SJCRH30 (cell line): ENCODE results near the gene DNAH1. TPM values are rescaled to one million over a fixed set of nuclear protein-coding genes. Genes with fewer than 3 reads are reported as not detected.
A peak's percentile ranks its signal among the peaks of the same experiment; 100 is the strongest.
"Not testable (repeated sequence)": the region's sequence is repeated elsewhere in the genome, so short reads cannot be mapped to it uniquely, and the experiment has no call there.

Source experiments
- DNase-seq, 2 experiments: peaks; one replicate each; pipeline ENCODE4 v3.0.0-alpha.2; 2015 to 2020
- H3K27ac ChIP-seq: fragments of 250-450 bp; sonication (Bioruptor Pico); 2 replicates; pipeline ENCODE4 v1.5.1; 2020; ENCODE audit warnings: mild to moderate bottlenecking, moderate library complexity
- H3K27me3 ChIP-seq: fragments of 250-450 bp; sonication (Bioruptor Pico); 2 replicates; pipeline ENCODE4 v1.5.1; 2020; ENCODE audit warnings: mild to moderate bottlenecking, moderate library complexity
- H3K36me3 ChIP-seq: fragments of 250-450 bp; sonication (Bioruptor Pico); 2 replicates; pipeline ENCODE4 v1.5.1; 2020; ENCODE audit warnings: mild to moderate bottlenecking, moderate library complexity
- H3K4me1 ChIP-seq: fragments of 250-450 bp; sonication (Bioruptor Pico); 2 replicates; pipeline ENCODE4 v1.5.1; 2020; ENCODE audit warnings: mild to moderate bottlenecking, moderate library complexity
- H3K4me3 ChIP-seq: fragments of 250-450 bp; sonication (Bioruptor Pico); 2 replicates; pipeline ENCODE4 v1.5.1; 2020; ENCODE audit warnings: mild to moderate bottlenecking, moderate library complexity
- H3K9me3 ChIP-seq: fragments of 250-450 bp; sonication (Bioruptor Pico); replicated peaks from 2 replicates; pipeline ENCODE4 v1.5.1; 2020; ENCODE audit warnings: mild to moderate bottlenecking, moderate library complexity
- total RNA-seq: library from RNA; depleted of rRNA; stranded (reverse); fragments of >200 nt; shearing (Covaris generic); gene quantifications from 2 replicates; pipeline ENCODE4 v1.2.3, GENCODE V29; 2014

DNAH1 gene
- total RNA-seq, 1 experiment from 2014 or later, result 0.14 TPM

DNA sequence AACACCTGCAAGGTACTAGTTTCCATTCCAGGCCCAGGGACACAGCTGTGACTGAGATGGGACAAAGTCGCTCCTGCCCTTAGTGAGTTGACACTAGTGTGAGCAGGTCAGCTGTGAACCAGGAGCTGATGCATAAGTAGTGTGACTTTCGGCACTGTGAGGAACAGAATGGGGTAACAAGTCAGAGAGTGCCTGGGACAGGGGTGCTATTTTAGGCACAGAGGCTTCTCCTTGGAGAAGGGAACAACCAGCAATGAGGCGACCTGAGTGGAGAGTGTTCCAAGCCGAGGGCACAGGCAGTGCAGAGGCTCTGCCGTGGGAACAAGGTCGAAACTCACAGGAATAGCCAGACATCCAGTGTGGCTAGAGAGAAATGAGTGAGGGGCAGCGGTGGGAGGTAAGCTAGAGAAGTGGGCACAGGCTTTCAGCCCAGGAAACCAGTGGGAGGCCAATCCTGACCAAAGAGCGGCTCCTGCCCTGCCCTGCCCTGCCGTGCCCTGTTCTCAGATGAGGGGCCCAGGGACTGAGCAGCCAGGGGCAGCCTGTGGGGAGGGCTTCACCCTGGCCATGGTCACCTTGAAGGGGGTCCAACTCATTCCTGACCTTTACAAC is 14.2 kb downstream of the DNAH1 start:
- Histone ChIP-seq H3K9me3 (no peaks in the 10 kb centered on the region), H3K4me1 (no peaks in the 10 kb centered on the region), H3K36me3 (no peaks in the 10 kb centered on the region), H3K27me3 (0 out of 2 replicates have a peak, but pooled peaks cover 6% of the 10 kb centered on the region), H3K4me3 (no peak overlapping the region), H3K27ac (no peak overlapping the region)
- DNase-seq, result no peak

DNA sequence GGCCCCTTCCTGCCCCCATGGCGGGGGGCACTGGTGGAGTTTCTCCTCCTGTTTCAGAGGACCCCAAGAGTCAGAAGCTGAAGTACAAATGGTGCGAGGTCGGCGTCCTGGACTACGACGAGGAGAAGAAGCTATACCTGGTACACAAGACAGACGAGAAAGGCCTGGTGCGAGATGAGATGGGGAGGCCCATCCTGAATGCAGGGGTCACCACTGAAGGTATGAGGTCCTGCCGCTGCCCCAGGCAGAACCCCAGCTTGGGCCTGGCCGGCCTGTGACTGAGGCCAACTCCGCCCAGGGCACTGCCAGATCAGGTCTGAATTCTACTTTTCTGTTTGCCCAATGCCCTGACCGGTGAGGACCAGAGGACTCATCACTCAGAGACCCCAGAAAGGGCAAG is 15.0 kb downstream of the DNAH1 start:
- DNase-seq, result no peak
- Histone ChIP-seq H3K27ac (no peak overlapping the region), H3K9me3 (no peaks in the 10 kb centered on the region), H3K4me3 (no peak overlapping the region), H3K36me3 (no peaks in the 10 kb centered on the region), H3K4me1 (no peaks in the 10 kb centered on the region), H3K27me3 (0 out of 2 replicates have a peak, but pooled peaks cover 9% of the 10 kb centered on the region)

- 0 out of 2 replicates have a peak, but pooled peaks cover 9% of the 10 kb centered on the region for H3K27me3 ChIP-seq
- H3K9me3 ChIP-seq, result no peaks in the 10 kb centered on the region
- no peaks in the 10 kb centered on the region for H3K36me3 ChIP-seq
- no peaks in the 10 kb centered on the region for H3K4me1 ChIP-seq
- H3K4me3 ChIP-seq, result no peak overlapping the region
- no peak overlapping the region for H3K27ac ChIP-seq
- no peak for DNase-seq
These were observed 15.8 kb downstream of the DNAH1 start for GRCh38 chr3:52331906-52332305.

- no peak for DNase-seq
- Histone ChIP-seq H3K27ac (no peak overlapping the region), H3K27me3 (peaks cover 3% of the 10 kb centered on the region; the same call in 1 of the 2 replicates), H3K4me1 (no peaks in the 10 kb centered on the region), H3K4me3 (no peak overlapping the region), H3K36me3 (no peaks in the 10 kb centered on the region), H3K9me3 (no peaks in the 10 kb centered on the region)
These were observed 17.9 kb downstream of the DNAH1 start for GRCh38 chr3:52333869-52334557.

DNA sequence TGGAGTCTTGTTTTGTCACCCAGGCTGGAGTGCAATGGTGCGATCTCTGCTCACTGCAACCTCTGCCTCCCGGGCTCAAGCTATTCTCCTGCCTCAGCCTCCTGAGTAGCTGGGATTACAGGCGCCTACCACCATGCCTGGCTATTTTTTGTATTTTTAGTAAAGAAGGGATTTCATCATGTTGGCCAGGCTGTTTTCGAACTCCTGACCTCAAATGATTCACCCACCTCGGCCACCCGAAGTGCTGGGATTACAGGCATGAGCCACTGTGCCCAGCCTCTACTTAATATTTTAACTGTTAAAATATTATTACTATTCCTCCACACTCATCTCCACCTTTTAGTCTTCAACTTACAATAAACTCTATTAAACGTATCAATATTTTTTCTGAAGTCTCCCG is 22.0 kb downstream of the DNAH1 start:
- DNase-seq, H3K27ac ChIP-seq, H3K36me3 ChIP-seq: not testable (repeated sequence)

GRCh38 chr3:52339612-52340011 is 23.5 kb downstream of the DNAH1 start:
- Histone ChIP-seq H3K9me3 (no peaks in the 10 kb centered on the region), H3K27me3 (peaks cover 5% of the 10 kb centered on the region; the same call in 1 of the 2 replicates), H3K4me1 (no peaks in the 10 kb centered on the region), H3K27ac (no peak overlapping the region), H3K4me3 (no peak overlapping the region), H3K36me3 (no peaks in the 10 kb centered on the region)
- peak; percentile 61 to 86 for DNase-seq

More for the DNA sequence above, 22.0 kb downstream of the DNAH1 start:
- not testable (repeated sequence) for H3K9me3 ChIP-seq, H3K27me3 ChIP-seq, H3K4me1 ChIP-seq, H3K4me3 ChIP-seq

- H3K27me3 ChIP-seq, result peaks cover 2% of the 10 kb centered on the region; the same call in 1 of the 2 replicates
- H3K4me1 ChIP-seq, result no peaks in the 10 kb centered on the region
- H3K9me3 ChIP-seq, result no peaks in the 10 kb centered on the region
- no peak overlapping the region for H3K4me3 ChIP-seq
- DNase-seq, result no peak
- no peaks in the 10 kb centered on the region for H3K36me3 ChIP-seq
- no peak overlapping the region for H3K27ac ChIP-seq
These were observed 25.0 kb downstream of the DNAH1 start for GRCh38 chr3:52341123-52341522.

DNA sequence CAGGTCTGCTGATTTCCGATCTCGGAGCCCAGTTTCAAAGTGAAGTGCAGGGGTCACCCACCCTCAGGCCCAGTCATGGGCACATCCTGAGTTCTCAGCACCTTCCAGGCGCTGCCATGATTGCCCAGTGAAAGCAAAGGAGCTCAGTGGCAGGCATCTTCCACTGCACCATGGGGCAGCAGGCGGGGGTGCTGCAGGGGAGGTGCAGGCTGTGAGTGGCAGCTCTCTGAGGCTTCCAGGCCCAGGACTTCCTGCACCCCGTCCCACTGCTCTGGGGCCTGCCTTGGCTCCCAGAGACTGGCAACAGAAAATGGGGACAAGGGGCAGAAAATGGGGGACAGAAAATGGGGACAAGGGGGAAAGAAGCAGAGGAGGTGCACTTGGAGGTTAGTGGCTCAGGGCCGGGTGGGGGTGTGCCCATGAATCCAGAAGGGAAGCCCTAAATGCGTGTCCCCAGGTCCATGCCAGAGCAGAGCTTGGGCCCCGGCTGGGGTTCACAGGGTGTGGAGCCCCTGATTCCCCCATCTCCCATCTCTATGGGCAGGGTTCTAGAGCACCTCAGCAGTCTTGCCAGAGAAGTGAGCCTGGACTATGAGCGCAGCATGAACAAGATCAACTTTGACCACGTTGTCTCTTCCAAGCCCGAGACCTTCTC is 28.0 kb downstream of the DNAH1 start:
- Histone ChIP-seq H3K27ac (no peak overlapping the region), H3K4me3 (no peak overlapping the region), H3K27me3 (peaks cover 2% of the 10 kb centered on the region; the same call in 1 of the 2 replicates), H3K4me1 (no peaks in the 10 kb centered on the region), H3K36me3 (no peaks in the 10 kb centered on the region), H3K9me3 (no peaks in the 10 kb centered on the region)
- DNase-seq, result no peak

- DNase-seq, result no peak
- H3K27ac ChIP-seq, result no peak overlapping the region
- H3K4me1 ChIP-seq, result no peaks in the 10 kb centered on the region
- H3K36me3 ChIP-seq, result no peaks in the 10 kb centered on the region
- H3K9me3 ChIP-seq, result no peaks in the 10 kb centered on the region
- peaks cover 2% of the 10 kb centered on the region; the same call in 1 of the 2 replicates for H3K27me3 ChIP-seq
- H3K4me3 ChIP-seq, result no peak overlapping the region
These were observed 29.5 kb downstream of the DNAH1 start for GRCh38 chr3:52345521-52346109.

- no peak overlapping the region for H3K27ac ChIP-seq
- H3K36me3 ChIP-seq, result no peaks in the 10 kb centered on the region
- no peaks in the 10 kb centered on the region for H3K4me1 ChIP-seq
- H3K27me3 ChIP-seq, result peaks cover 2% of the 10 kb centered on the region; the same call in 1 of the 2 replicates
- H3K4me3 ChIP-seq, result no peak overlapping the region
- DNase-seq, result no peak
- H3K9me3 ChIP-seq, result no peaks in the 10 kb centered on the region
These were observed 30.8 kb downstream of the DNAH1 start for GRCh38 chr3:52346623-52347530.

- no peak for DNase-seq
- 0 out of 2 replicates have a peak, but pooled peaks cover 2% of the 10 kb centered on the region for H3K27me3 ChIP-seq
- H3K4me1 ChIP-seq, result no peaks in the 10 kb centered on the region; the same call in 1 of the 2 replicates
- no peaks in the 10 kb centered on the region for H3K9me3 ChIP-seq
- H3K36me3 ChIP-seq, result no peaks in the 10 kb centered on the region
- no peak overlapping the region for H3K27ac ChIP-seq
- no peak overlapping the region for H3K4me3 ChIP-seq
These were observed 31.9 kb downstream of the DNAH1 start for GRCh38 chr3:52347716-52348635.

- Histone ChIP-seq H3K36me3 (no peaks in the 10 kb centered on the region), H3K9me3 (no peaks in the 10 kb centered on the region), H3K27me3 (no peaks in the 10 kb centered on the region), H3K27ac (no peak overlapping the region), H3K4me3 (no peak overlapping the region), H3K4me1 (no peaks in the 10 kb centered on the region; the same call in 1 of the 2 replicates)
- no peak for DNase-seq
These were observed 33.0 kb downstream of the DNAH1 start for GRCh38 chr3:52349131-52349530.

DNA sequence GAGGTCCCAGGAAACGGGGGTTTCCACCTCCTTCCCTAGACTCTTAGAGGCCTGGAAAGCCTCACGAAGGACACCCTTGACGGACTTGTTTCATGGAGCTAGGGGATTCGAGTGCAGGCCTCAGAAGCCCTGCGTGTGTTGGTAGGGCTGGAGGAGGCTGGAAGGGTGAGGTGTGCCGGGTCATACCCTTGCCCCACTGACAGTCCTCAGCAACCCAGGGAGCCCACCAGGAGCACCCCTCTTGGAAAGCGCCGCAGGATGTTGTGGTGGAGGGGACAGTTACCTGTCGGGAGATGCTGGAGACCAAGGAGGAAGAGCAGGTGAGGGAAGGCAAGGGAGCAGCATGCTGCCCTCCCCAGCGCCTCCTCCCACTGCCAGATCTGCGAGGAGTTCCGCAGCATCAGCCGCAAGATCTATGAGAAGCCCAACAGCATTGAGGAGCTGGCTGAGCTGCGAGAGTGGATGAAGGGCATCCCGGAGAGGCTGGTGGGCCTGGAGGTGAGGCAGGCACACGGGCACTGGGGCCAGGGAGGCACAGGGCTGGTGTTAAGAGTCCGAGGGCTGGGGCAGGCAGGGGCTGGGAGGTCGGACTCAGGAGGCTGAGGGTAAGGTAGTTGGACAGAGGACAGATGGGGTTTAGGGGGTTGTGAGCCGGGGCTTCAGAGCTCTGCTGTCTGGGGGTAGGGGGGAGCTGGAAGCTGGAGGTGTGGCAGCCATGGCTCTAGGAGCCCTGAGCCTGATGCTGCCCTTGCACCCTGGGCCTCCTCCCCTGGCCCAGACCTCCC is 33.7 kb downstream of the DNAH1 start:
- Histone ChIP-seq H3K27me3 (no peaks in the 10 kb centered on the region), H3K4me1 (no peaks in the 10 kb centered on the region; the same call in 1 of the 2 replicates), H3K27ac (no peak overlapping the region), H3K4me3 (no peak overlapping the region), H3K9me3 (no peaks in the 10 kb centered on the region), H3K36me3 (no peaks in the 10 kb centered on the region)
- DNase-seq, result no peak
